ENCODE measurements around the gene GINS1.

DNA sequence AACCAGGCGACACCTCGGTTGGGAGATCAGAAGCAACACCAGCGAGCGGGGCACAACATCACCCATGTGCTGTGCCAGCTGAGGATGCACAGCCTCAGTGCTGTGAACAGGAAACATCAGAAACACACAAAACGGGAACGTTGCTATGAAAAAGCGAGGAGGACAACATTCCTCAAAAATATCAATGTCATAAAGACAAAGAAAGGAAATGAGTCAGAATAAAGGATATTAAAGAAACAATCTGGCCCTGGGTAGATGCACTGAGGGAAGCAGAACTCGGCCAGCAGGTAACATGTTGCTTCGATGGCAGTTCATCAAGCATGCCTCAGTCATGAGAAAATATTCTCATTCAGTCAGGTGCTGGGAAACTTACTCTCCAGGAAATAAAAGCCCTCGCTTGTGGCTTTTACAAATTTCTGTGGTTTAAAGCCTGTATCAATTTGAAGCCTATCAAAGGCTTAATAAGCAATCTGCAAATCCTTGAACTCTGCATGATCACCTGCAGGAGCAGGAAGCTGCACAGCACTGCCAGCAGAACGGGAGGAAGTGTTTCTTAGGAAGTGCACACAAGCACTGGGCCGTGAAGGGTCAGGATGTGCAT is 77.5 kb downstream of the GINS1 start:
- no peak for TF ChIP-seq POLR2A (IDR thresholded peaks at IDR 0.05; ENCODE audit: low read depth, low read length)
- no peak for TF ChIP-seq POLR2AphosphoS5 (IDR thresholded peaks at IDR 0.05; ENCODE audit: low read depth, low read length)

Data from GM12892 (cell line).